ENCODE measurements around the gene ADGRL4.
"Not testable (repeated sequence)": the region's sequence is repeated elsewhere in the genome, so short reads cannot be mapped to it uniquely, and the experiment has no call there.

The ADGRL4 gene

DNA sequence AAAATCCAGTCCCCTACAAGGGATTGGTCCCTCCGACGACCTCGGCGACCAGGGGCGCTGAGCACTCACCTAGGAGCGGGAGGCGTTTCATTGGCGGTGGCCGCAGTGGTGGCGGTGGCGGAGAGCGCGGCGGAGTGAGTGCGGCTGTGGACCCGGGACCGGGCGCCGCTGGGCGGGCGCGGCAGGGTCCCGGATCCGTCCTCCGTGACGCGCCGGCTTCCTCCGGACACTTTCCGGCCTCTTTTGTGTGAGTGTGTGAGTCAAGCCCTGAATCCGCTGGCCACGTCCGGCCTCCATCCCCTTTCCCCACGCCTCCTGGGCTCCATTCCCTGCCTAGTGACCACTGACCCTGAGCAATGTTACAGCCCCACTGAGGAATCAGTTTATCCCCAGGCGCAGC is at the start of gene ADGRL4:
Gene ADGRL4 (minus strand): TSS at position 167 of the 400 bp plus-strand sequence. CDS start 76 bp downstream, at position 91.
- no peak for DNase-seq

DNA sequence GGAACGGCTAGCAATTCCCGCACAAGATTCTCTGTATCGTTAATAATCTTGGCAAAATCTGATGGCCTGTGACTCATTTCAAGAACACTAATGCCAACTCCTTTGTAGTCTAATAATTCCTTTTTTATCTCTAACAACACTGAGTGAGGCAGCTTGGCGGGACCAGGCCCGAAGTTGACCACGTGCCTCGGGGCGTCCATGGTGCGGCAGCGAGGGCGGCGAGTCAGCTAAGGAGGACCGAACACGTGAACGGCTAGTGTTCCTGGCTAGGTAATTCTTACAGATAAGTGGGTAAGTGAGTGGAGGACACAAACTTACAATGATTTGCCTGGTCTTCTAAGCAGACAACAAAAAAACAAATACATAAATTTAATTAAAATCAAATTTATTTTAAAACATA is 49.3 kb upstream of the ADGRL4 start:
- DNase-seq: no peak

DNA sequence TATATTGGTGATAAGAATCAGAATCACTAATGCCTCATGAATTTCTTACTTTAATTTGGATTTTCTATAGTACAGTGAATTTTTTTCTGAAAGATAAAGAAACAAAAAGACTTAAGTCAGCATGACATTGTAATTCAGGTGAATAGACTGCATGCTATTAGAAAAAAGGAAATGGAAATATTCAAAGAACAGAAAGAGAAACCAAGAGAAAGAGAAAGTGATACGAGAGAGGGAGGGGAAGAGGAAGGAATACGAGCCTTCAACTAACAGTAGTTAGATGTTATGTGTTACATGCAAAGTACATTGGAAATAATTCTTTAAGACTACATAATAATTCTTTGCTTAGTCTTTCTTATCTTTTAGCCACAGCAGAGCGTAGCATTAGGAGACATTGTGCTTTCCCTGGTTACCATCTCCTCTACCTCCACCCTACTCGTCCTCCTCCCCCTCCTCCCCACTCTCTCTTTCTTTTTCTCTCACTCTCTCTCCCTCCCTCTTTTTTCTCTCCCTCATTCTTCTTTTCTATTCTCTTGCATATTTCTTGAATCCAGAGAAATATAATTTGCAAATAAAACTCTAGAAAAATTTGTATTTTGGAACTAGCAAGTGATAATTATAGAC is 46.4 kb upstream of the ADGRL4 start:
- peak; percentile 22 for DNase-seq

DNA sequence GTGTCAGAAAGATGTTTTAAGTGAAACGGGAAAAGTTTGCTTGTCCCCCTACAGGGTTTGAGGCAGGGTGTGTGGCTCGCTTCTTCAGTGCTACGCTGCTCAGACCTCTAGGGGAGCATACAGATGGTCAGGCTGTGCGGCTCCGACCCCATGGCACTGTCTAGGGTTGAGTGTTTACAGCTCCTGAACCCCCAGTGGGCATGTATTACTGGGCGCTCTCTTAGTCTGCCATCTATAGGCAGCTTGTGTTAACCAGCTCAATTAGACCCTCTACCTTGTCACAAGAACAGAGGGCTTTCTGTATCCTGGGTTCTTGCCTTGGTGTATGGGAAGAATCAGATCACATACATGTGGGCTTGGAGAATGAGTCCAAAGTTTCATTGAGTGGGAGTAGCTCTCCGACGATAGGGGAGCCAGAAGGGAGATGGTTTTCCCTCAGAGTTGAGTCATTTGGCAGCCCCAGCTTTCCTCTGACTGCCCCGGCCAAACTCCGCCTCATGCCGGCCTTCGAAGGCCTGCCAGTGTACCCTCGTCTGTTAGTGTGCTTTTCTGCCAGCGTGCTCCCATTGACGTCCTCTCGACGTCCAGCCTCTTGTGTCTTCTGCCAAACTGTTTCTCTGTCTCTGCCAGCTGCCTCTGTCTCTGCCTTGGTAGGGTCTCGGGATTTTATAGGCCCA is 38.6 kb upstream of the ADGRL4 start:
- DNase-seq: peak; percentile 20

DNA sequence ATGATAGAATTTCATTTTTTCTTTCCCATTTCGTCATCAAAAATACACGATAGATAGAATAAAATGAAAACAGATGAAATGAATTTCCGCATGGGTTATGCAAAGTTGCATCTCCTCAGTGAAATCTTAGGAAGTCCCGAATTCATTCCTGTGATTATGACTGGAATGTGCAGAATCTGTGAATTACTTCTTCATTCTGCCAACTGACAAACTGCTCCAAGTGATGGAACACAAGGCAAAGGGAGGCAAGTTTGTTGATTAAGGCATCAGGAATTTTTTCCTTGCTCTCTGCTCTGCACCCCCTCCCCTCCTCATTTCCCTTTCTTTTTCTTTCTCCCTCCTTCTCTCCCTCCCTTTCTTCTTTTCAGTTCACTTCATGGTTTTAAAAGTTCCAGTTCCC is 37.0 kb upstream of the ADGRL4 start:
- DNase-seq: no peak

DNA sequence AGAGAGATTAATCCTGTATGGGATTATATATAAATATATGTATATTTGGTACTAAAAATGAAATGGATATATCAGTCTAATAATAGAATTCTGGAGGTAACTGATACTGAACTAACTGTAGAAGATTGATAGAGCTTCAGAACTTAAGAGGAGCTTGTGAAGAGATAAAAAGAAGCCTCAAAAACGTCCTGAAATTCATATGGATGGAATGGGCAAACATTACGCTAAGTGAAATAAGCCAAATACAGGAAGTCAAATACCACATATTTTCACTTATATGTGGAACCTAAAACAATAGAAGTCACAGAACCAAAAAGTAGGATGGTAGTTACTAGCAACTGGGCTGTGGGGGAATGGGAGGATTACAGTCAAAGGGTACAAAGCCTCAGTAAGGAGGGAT is 36.0 kb upstream of the ADGRL4 start:
- DNase-seq: no peak

DNA sequence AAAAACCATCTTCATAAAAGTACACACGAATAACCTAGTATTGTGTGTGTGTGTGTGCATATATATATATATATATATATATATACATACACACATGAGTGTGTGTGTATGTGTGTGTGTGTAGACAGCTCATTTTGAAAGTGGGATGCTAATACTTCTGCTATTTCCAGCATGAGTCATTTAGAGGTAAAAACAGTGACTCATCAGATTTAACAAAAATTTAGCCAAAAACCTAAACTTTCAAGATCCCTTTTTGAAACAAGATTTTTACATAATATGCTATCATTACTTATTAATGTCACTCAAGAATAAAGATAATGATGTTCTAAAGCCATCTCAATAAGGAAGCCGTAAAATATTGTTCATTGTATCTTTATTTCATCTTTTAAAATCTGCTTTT is 35.6 kb upstream of the ADGRL4 start:
- peak; percentile 48 for DNase-seq

DNA sequence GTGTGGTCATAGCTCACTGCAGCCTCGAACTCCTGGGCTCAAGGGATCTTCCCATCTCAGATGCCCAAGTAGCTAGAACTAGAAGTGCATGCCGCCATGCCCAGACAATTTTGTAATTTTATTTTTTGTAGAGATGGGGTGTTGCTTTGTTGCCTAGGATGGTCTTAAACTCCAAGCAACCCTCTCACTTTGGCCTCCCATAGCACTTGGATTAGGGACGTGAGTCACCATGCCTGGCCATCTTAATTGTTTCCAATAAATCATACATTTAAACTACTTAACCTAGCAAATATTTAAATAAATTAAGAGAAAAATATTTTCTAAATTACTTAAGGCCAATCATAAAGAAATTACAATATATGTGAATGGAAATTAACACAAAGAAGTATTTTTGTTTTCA is 35.1 kb upstream of the ADGRL4 start:
- DNase-seq: no peak

DNA sequence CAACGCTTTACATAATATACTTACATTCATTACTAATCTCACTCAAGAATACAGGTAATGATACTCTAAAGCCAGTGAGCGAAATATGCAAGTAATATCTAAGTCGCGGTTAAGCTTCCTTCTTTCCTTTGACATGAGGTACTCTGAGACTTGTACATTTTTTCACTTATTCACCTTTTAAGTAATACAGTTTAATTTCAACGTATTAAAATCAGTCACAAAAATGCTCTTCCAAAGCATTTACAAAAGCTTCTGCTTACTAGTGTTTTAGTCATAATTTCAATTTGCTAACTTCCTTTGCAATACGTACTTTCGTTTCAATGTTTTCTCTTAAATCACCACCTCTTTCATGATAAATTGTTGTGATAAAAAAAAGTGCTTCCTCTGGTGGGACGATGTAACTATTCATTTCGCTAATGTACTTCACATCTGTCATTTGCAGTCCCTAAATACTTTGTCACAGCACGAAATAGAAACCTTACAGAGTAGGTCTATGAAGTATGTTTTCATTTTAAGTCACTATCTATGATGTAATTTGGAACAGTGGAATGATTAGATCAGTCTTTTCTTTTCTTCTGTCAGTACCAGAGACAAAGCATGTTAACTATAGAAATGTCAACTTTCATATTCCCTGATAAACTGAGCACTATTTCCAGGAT is 34.0 kb upstream of the ADGRL4 start:
- peak; percentile 4 for DNase-seq

DNA sequence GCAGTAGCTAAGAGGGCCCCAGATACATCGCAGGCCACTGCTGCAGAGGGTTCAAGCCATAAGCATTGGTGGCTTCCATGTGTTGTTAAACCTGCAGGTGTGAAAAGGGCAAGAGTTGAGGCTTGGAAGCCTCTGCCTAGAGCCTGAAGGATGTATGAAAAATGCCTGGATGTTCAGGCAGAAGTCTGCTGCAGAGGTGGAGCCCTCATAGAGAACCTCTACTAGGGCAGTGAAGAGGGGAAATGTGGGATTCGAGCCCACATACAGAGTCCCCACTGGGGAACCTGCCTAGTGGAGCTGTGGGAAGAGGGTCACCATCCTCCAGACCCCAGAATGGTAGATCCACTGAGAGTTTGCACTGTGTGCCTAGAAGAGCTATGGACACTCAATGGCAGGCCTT is 30.6 kb upstream of the ADGRL4 start:
- DNase-seq: no peak

DNA sequence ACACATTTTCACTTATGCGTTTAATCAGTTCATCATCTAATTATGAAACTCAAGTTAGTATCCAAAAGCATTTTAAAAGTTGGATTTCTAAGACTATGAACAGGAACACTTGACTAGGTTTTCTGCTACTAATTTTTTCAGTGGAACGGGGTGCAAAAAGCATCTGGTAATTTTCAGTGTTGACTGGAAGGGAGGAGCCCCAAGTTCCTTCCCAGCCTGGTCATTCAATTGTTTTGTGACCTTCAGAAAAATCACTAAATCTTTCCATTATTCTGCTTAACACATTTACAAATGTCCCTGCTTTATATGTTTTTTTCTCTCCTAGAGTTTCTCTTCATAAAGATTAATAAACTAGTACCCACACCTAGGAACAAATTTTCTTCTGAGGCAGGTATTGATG is 6.0 kb upstream of the ADGRL4 start:
- no peak for DNase-seq

DNA sequence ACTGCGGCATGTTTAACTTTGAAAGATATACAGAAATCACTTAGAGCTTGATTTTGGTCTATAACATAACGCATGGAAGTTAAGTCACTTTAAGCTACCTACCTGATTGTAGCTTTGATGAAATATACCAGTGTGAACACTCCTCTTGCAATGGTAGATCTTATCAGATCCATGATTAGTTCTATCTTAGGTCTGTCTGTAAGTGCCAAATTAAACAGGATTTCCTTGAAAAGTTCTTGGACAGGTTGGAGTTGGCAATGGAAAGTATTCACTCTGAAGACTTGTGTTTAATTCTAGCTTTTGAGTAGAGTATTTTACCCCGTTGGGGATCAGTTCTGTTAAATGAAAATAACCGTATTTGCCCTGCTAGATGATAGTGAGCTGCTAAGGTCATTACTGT is 4.1 kb upstream of the ADGRL4 start:
- no peak for DNase-seq

DNA sequence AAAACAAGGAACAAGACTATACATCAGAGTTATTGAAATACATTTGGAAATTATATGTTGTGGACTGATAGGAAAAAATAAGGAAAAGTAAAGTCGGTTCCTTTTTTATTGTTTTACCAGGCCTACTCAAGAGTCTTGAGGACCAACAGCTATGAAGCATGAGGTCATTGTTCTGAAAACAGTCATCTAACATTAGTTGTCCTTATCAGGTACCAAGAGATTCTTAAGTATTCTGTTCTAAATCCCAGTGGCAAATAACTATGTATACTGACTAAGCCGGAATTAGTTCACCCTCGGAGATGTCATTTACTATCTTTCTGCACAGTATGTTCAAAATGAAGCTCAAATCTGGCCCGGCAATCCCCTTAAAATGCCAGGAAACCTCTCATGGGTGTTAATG is 585 bp downstream of the ADGRL4 start:
- no peak for DNase-seq

DNA sequence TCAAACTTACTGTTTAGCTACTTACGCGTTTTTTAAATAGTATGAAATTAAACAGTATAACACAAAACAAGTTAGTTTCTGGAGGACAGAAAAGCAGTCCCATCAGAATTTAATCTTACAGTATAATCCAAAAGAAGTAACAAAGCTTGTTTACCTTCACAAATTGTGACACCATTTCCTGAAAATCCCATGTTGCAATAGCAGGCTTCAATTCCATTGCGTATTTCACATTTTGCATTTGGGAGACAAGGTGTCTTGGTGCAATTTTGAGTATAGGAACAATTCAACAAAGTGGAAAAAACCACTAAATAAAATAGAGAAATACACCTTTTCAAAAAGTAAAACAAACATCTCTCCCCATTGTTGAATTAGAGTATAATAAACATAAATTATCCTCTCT is 1.6 kb downstream of the ADGRL4 start:
- DNase-seq: no peak

DNA sequence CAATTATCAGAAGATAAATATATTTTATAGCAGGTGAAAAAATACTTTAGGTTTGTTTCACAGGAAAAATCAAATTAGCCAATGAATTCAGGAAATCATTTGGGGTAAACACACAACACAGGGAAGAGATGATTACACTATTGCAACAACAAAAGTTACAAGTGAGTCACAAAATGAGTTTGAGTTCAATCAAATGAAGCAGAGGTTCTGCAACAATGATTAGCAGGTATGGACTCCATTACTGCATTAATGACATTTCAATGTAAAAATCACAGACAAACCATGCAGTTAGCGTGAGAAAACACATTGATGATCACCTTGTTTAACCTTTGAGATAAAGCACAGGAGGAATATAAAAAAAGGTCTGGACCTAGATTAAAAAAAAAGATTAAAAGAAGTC is 9.7 kb downstream of the ADGRL4 start:
- no peak for DNase-seq

DNA sequence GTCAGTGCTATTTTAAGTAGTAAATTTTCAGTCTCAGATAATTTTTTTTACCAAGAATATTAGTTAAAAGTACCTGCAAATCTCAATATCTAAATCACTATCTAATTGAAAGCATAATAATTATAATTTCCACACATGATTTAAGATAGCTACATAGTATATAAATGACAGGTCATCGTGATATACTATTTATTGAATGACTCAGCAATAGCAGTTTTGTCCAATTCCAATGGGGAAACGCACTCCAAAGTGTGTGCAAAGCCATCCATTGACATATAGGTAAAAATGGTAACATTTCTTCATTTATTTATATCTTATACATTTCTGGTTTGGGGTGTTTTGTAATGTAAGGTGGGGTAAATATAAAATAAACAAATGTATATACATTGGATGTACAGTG is 19.5 kb downstream of the ADGRL4 start:
- DNase-seq: no peak

DNA sequence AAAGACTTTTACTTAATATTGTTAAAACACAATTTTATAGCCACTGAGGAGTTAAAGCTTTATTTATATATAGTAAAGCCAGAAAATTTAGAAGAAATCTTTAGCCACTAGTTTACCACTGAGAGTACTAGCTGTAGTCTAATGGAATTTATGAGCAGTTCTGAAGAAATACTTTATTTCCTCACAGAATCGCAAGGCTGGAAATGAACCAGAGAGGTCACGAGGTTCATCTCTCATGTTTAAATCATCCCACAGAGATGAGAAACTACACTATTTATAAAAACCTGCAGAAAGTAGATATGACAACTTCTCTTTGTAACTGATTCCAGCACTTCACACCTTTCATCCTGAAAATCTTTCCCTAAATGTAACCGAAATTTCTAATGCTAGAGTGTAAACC is 26.0 kb downstream of the ADGRL4 start:
- DNase-seq: no peak

DNA sequence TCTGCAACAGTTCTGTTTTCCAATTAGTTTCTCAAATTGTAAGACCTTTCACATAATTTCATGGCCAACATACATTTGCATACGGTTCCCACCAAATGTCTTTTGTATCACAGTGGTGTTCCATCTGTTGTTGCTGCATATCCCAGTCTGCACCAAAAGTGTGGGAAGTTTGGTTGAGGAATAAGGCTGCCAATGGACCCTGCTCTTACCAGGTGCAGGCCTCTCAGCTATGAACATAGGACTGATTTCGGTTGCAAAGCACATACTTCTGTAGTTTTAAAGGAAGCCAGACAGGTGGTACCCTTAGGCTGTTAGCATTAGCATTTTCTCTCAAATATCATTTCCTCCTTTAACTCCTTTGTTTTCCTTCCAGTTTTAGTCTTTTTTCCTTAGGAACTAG is 33.8 kb downstream of the ADGRL4 start:
- DNase-seq: no peak

DNA sequence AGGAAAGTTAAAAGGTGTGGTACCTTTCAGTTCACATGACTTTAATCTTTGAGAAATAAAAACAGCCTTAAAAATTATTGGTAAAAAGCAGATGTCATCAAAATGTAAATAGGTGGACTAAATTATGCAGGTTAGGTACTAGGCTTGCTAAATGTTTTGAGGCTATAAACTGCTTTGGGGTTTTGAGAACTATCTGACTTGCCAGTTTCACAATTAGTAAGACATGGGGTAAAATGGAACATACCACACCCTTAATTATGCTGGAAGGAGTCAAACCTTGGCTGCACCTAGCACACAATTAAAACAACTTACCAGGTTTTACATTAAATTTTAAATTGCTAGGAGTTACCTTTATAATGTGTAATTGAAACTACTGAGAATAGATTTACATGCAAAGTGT is 39.4 kb downstream of the ADGRL4 start:
- DNase-seq: not testable (repeated sequence)

DNA sequence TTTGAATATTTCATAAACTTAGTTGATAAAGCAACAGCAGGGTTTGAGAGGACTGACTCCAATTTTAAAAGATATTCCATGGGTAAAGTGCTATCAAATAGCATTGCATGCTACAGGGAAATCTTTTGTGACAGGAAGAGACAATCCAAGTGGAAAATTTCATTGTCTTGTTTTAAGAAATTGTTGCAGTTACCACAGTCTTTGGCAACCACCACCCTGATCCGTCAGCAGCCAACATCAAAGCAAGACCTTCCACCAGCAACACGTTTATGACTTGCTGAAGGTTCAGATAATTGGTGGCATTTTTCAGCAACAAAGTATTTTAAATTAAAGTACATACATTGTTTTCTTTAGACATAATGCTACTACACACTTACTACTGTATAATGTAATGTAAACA is 47.8 kb downstream of the ADGRL4 start:
- no peak for DNase-seq

DNA sequence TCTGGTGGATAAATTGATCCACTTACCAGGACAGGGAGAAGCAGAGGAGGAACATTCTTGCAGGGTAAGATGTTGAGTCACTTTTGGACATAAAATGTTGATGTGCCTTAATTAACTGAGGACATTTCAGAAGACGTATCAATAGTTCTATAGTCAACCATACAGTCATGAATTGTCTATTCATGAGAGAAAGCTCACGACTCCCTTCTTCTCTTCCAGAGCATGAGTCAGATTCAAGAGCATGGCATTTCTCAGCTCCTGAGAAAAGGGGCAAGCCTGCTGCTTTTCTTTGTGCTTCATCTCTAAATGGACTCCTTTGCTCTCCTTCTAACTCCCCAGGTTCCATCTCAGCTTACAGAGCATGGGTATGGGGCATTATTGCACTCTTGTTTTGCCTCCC is 55.7 kb downstream of the ADGRL4 start:
- no peak for DNase-seq

DNA sequence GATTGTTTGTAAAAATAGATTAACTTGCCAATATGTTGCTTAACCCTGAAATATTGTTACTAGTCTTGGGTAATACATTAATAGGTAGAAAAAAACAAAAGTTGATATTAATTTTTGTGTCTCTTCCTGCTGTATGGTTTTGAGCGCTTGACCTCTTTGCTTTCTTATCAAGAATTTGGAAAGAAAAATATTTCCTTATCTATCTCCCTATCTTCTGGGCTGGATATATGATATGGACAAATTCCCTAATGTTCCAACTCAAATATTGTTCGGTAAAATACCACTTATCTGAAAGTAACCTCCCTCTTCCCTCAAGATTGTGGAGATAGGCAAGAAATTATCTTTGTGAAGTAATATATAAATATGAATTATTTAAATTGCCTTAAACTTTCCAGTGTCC is 57.3 kb downstream of the ADGRL4 start:
- no peak for DNase-seq

DNA sequence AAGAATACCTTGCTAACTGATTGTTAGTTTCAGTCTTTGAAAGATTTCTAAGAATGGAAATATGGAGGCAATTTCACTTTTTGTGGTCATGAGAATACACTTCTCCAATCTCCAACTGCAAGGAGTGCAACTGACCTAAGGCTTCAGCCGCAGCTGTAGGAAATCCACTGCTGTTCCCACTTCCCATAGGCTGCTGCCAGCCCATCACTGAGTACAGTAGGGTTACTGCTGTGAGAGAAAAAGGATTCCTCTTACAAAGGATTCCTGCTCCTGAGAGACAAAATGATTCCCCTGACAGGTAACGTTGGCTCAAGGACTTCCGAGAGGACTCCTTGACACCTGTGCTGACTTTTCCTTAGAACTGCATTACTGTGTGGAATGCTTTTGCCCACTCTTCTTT is 87.4 kb downstream of the ADGRL4 start:
- no peak for DNase-seq

DNA sequence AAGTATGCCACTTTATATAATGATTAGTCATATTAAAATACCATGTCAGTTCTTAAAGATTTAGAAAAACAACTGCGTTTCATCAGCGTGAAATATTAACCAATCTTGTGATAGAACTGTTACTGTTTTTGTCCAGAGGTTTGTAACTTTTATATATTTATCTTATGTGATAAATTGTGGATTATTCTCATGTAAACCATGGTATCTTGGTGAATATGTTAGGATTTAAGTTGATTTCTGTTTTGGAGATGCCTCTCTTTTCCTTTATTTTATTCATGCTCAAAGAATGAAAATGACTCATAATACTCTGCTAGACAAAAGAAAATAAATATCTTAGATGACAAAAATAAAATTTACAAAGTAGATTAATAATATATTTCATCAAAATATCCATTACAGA is 88.4 kb downstream of the ADGRL4 start:
- DNase-seq: no peak

DNA sequence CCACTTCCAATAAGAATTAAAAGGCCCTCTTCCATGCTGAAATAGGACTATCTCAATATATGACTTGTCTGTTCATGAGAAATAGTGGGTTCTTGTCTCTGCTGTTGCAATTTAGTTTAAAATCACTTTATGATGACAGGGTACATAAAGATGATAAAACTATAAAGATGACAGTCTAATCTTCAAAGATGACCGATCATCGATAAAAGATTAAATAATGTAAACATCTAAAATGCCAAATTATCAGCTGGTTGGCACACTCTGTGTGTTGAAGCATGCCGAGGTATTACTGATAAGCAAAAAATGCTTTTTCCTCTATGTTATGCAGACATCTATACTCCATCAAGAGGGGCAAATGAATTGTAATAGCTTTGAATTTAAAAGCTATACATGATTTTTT is 89.5 kb downstream of the ADGRL4 start:
- DNase-seq: no peak
